ENCODE results near the gene RBKS. TPM values are rescaled to one million over a fixed set of nuclear protein-coding genes. Genes with fewer than 3 reads are reported as not detected.

The RBKS gene
- total RNA-seq, 1 experiment from 2014 or later, result 1.7 TPM

DNA sequence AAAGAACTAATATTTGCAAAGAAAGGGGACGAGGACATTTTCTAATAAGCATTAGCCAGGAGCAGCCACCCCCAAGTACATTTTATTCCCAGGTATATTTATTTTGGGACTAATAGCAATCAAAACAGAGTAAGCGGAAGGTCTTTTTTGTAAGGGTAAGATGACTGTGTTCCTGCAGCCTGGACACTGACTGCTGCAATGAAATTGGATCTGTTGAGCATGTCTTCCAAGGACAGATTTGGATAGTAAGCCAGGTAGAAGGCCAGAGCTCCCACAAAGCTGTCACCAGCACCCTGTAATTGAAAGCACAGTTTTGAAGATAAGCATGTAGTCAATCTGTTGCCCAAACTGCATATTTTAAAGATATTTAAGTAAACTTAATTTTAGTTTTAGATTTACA is 108.7 kb downstream of the RBKS start:
- CTCF ChIA-PET, result interaction anchor here (1.5 kb wide), 1 partner anchor 98 kb away, joined by 4 read pairs; no protein-coding TSS in a partner anchor
- TF ChIP-seq ZNF232 (CRISPR knock-in tag; IDR thresholded peaks at IDR 0.05), result no peak
- no peak for TF ChIP-seq TEAD4 (CRISPR knock-in tag; IDR thresholded peaks at IDR 0.05)
- no peak for TF ChIP-seq NFATC4 (CRISPR knock-in tag; IDR thresholded peaks at IDR 0.05)
- no peak for TF ChIP-seq GRHL2 (CRISPR knock-in tag; IDR thresholded peaks at IDR 0.05; ENCODE audit: insufficient replicate concordance, severe bottlenecking)
- TF ChIP-seq TCF7 (CRISPR knock-in tag; IDR thresholded peaks at IDR 0.05; ENCODE audit: low read depth), result no peak
- no peak for TF ChIP-seq KAT7 (CRISPR knock-in tag; IDR thresholded peaks at IDR 0.05; ENCODE audit: borderline replicate concordance)
- TF ChIP-seq, protein P1, sequence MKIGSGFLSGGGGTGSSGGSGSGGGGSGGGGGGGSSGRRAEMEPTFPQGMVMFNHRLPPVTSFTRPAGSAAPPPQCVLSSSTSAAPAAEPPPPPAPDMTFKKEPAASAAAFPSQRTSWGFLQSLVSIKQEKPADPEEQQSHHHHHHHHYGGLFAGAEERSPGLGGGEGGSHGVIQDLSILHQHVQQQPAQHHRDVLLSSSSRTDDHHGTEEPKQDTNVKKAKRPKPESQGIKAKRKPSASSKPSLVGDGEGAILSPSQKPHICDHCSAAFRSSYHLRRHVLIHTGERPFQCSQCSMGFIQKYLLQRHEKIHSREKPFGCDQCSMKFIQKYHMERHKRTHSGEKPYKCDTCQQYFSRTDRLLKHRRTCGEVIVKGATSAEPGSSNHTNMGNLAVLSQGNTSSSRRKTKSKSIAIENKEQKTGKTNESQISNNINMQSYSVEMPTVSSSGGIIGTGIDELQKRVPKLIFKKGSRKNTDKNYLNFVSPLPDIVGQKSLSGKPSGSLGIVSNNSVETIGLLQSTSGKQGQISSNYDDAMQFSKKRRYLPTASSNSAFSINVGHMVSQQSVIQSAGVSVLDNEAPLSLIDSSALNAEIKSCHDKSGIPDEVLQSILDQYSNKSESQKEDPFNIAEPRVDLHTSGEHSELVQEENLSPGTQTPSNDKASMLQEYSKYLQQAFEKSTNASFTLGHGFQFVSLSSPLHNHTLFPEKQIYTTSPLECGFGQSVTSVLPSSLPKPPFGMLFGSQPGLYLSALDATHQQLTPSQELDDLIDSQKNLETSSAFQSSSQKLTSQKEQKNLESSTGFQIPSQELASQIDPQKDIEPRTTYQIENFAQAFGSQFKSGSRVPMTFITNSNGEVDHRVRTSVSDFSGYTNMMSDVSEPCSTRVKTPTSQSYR (CRISPR knock-in tag; IDR thresholded peaks at IDR 0.05), result no peak
- no peak for TF ChIP-seq NFE2L1 (CRISPR knock-in tag; IDR thresholded peaks at IDR 0.05)
- TF ChIP-seq SMAD4 (CRISPR knock-in tag; IDR thresholded peaks at IDR 0.05), result no peak
- TF ChIP-seq, protein P2, sequence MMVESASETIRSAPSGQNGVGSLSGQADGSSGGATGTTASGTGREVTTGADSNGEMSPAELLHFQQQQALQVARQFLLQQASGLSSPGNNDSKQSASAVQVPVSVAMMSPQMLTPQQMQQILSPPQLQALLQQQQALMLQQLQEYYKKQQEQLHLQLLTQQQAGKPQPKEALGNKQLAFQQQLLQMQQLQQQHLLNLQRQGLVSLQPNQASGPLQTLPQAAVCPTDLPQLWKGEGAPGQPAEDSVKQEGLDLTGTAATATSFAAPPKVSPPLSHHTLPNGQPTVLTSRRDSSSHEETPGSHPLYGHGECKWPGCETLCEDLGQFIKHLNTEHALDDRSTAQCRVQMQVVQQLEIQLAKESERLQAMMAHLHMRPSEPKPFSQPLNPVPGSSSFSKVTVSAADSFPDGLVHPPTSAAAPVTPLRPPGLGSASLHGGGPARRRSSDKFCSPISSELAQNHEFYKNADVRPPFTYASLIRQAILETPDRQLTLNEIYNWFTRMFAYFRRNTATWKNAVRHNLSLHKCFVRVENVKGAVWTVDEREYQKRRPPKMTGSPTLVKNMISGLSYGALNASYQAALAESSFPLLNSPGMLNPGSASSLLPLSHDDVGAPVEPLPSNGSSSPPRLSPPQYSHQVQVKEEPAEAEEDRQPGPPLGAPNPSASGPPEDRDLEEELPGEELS (CRISPR knock-in tag; IDR thresholded peaks at IDR 0.05), result no peak
- TF ChIP-seq ZNF416 (CRISPR knock-in tag; IDR thresholded peaks at IDR 0.05), result no peak
- TF ChIP-seq, protein P3, sequence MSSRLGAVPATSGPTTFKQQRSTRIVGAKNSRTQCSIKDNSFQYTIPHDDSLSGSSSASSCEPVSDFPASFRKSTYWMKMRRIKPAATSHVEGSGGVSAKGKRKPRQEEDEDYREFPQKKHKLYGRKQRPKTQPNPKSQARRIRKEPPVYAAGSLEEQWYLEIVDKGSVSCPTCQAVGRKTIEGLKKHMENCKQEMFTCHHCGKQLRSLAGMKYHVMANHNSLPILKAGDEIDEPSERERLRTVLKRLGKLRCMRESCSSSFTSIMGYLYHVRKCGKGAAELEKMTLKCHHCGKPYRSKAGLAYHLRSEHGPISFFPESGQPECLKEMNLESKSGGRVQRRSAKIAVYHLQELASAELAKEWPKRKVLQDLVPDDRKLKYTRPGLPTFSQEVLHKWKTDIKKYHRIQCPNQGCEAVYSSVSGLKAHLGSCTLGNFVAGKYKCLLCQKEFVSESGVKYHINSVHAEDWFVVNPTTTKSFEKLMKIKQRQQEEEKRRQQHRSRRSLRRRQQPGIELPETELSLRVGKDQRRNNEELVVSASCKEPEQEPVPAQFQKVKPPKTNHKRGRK (CRISPR knock-in tag; IDR thresholded peaks at IDR 0.05; ENCODE audit: borderline replicate concordance), result no peak
- no peak for TF ChIP-seq OVOL2 (CRISPR knock-in tag; IDR thresholded peaks at IDR 0.05; ENCODE audit: borderline replicate concordance)
- no peak for TF ChIP-seq ETV6 (CRISPR knock-in tag; IDR thresholded peaks at IDR 0.05)
- TF ChIP-seq RORB (CRISPR knock-in tag; IDR thresholded peaks at IDR 0.05), result no peak
- no peak for TF ChIP-seq SOX15 (CRISPR knock-in tag; IDR thresholded peaks at IDR 0.05)
- TF ChIP-seq, protein P4, sequence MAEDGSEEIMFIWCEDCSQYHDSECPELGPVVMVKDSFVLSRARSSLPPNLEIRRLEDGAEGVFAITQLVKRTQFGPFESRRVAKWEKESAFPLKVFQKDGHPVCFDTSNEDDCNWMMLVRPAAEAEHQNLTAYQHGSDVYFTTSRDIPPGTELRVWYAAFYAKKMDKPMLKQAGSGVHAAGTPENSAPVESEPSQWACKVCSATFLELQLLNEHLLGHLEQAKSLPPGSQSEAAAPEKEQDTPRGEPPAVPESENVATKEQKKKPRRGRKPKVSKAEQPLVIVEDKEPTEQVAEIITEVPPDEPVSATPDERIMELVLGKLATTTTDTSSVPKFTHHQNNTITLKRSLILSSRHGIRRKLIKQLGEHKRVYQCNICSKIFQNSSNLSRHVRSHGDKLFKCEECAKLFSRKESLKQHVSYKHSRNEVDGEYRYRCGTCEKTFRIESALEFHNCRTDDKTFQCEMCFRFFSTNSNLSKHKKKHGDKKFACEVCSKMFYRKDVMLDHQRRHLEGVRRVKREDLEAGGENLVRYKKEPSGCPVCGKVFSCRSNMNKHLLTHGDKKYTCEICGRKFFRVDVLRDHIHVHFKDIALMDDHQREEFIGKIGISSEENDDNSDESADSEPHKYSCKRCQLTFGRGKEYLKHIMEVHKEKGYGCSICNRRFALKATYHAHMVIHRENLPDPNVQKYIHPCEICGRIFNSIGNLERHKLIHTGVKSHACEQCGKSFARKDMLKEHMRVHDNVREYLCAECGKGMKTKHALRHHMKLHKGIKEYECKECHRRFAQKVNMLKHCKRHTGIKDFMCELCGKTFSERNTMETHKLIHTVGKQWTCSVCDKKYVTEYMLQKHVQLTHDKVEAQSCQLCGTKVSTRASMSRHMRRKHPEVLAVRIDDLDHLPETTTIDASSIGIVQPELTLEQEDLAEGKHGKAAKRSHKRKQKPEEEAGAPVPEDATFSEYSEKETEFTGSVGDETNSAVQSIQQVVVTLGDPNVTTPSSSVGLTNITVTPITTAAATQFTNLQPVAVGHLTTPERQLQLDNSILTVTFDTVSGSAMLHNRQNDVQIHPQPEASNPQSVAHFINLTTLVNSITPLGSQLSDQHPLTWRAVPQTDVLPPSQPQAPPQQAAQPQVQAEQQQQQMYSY (CRISPR knock-in tag; IDR thresholded peaks at IDR 0.05), result no peak
- no peak for TF ChIP-seq PRRX2 (CRISPR knock-in tag; IDR thresholded peaks at IDR 0.05)
- Mint-ChIP-seq H3K4me1 (no peaks in the 10 kb centered on the region), H3K36me3 (peaks cover 9% of the 10 kb centered on the region), H3K27ac (no peak overlapping the region), H3K9me3 (no peaks in the 10 kb centered on the region), H3K27me3 (ENCODE audit: low read depth) (no peaks in the 10 kb centered on the region), H3K4me3 (no peak overlapping the region)
- ATAC-seq, result no peak
- DNase-seq (ENCODE audit: low spot score), result no peak
- POLR2A ChIA-PET, result no interaction called here

All from WTC11 (cell line).